Measurements from ENCODE around the gene MLLT10. TPM values are rescaled to one million over a fixed set of nuclear protein-coding genes. Genes with fewer than 3 reads are reported as not detected.

Gene MLLT10
- total and polyA plus RNA-seq, 2 donors (not counting 3 experiments of a cell fraction or from before 2014, with no cell fraction given): 35.4 to 54.0 TPM

GRCh38 chr10:21769041-21769440 lies 235.0 kb downstream of the MLLT10 start:
- H3K27me3 ChIP-seq (ENCODE audit: control insufficient read depth in 2 of 2, insufficient read depth in 2 of 2, low read length in 2 of 2): no peaks in the 10 kb centered on the region
- BruUV-seq (replicated peaks): no TSS peak
- H3K36me3 ChIP-seq (ENCODE audit: control insufficient read depth in 2 of 2, extremely low read depth in 1 of 2, insufficient read depth in 2 of 2, low read length in 2 of 2): no peaks in the 10 kb centered on the region
- dilution Hi-C loops (cut with MboI; ENCODE audit: extremely low pct_ligation_motif_present, low sequenced_read_pairs) (no loop called here), intact Hi-C loops (cut with micrococcal nuclease) (loop anchor here (10.0 kb wide), 1 partner anchor 186 kb away; no protein-coding TSS in a partner anchor)
- ChIA-PET POLR2A (no interaction called here), CTCF (no interaction called here)
- H4K20me1 ChIP-seq (replicated peaks; ENCODE audit: control insufficient read depth, extremely low read depth, insufficient read depth, low read length): no peaks in the 10 kb centered on the region
- H3K4me1 ChIP-seq (ENCODE audit: control insufficient read depth, extremely low read depth, insufficient read depth, low read length): no peaks in the 10 kb centered on the region
- H3K9ac ChIP-seq (replicated peaks; ENCODE audit: extremely low read depth, insufficient read depth, low read length): no peak overlapping the region
- H3K4me2 ChIP-seq (ENCODE audit: insufficient read depth, low read length): no peak overlapping the region
- FAIRE-seq (no peak), DNase-seq (ENCODE audit: low read depth, low spot score) (no peak)
- no peak overlapping the region for H3K27ac ChIP-seq (ENCODE audit: insufficient read depth, low read depth, low read length)
- no peak for TF ChIP-seq POLR2A (IDR thresholded peaks at IDR 0.05; ENCODE audit: low read depth, low read length)
- no peak for TF ChIP-seq POLR2AphosphoS5 (IDR thresholded peaks at IDR 0.05; ENCODE audit: insufficient read depth, low read depth, low read length)
- TF ChIP-seq EZH2 (IDR thresholded peaks at IDR 0.05; ENCODE audit: borderline replicate concordance, low read depth, low read length, severe bottlenecking): no peak
- no peak for TF ChIP-seq FOS (IDR thresholded peaks at IDR 0.05; ENCODE audit: borderline replicate concordance, insufficient read depth, low read length)
- no peaks in the 10 kb centered on the region for H3K9me1 ChIP-seq (replicated peaks; ENCODE audit: control insufficient read depth, extremely low read depth, insufficient read depth, low read length)
- no peaks in the 10 kb centered on the region for H3K79me2 ChIP-seq (ENCODE audit: control insufficient read depth, insufficient read depth, low read length)
- no peak overlapping the region for H3K4me3 ChIP-seq (replicated peaks in 1 of 3; ENCODE audit: insufficient read depth in 1 of 3, low read depth in 1 of 3, low read length in 3 of 3)
- no peak overlapping the region for H2AFZ ChIP-seq (ENCODE audit: low read depth, low read length)
- no peaks in the 10 kb centered on the region for H3K9me3 ChIP-seq (replicated peaks; ENCODE audit: control insufficient read depth, insufficient read depth, low read length)

GRCh38 chr10:21771219-21771618 lies 237.2 kb downstream of the MLLT10 start:
- H3K9me1 ChIP-seq (replicated peaks; ENCODE audit: control insufficient read depth, extremely low read depth, insufficient read depth, low read length): no peaks in the 10 kb centered on the region
- no peaks in the 10 kb centered on the region for H3K9me3 ChIP-seq (replicated peaks; ENCODE audit: control insufficient read depth, insufficient read depth, low read length)
- intact Hi-C loops (cut with micrococcal nuclease) (no loop called here), dilution Hi-C loops (cut with MboI; ENCODE audit: extremely low pct_ligation_motif_present, low sequenced_read_pairs) (no loop called here)
- H3K79me2 ChIP-seq (ENCODE audit: control insufficient read depth, insufficient read depth, low read length): no peaks in the 10 kb centered on the region
- DNase-seq (ENCODE audit: low read depth, low spot score): no peak
- H3K4me3 ChIP-seq (replicated peaks in 1 of 3; ENCODE audit: insufficient read depth in 1 of 3, low read depth in 1 of 3, low read length in 3 of 3): no peak overlapping the region
- no peaks in the 10 kb centered on the region for H4K20me1 ChIP-seq (replicated peaks; ENCODE audit: control insufficient read depth, extremely low read depth, insufficient read depth, low read length)
- H3K36me3 ChIP-seq (ENCODE audit: control insufficient read depth in 2 of 2, extremely low read depth in 1 of 2, insufficient read depth in 2 of 2, low read length in 2 of 2): no peaks in the 10 kb centered on the region
- FAIRE-seq: no peak
- H3K27me3 ChIP-seq (ENCODE audit: control insufficient read depth in 2 of 2, insufficient read depth in 2 of 2, low read length in 2 of 2): no peaks in the 10 kb centered on the region
- no peak overlapping the region for H3K9ac ChIP-seq (replicated peaks; ENCODE audit: extremely low read depth, insufficient read depth, low read length)
- POLR2A ChIA-PET: no interaction called here
- no peaks in the 10 kb centered on the region for H3K4me1 ChIP-seq (ENCODE audit: control insufficient read depth, extremely low read depth, insufficient read depth, low read length)
- no peak overlapping the region for H3K27ac ChIP-seq (ENCODE audit: insufficient read depth, low read depth, low read length)
- CTCF ChIA-PET: interaction anchor here (0.7 kb wide), 1 partner anchor 1397 kb away, joined by 3 read pairs; no protein-coding TSS in a partner anchor
- no peak overlapping the region for H3K4me2 ChIP-seq (ENCODE audit: insufficient read depth, low read length)
- BruUV-seq (replicated peaks): no TSS peak
- H2AFZ ChIP-seq (ENCODE audit: low read depth, low read length): no peak overlapping the region
- TF ChIP-seq CTCF (IDR thresholded peaks at IDR 0.05; ENCODE audit: extremely low read depth in 1 of 2, insufficient read depth in 1 of 2, low read depth in 1 of 2, low read length in 2 of 2) (no peak), EZH2 (IDR thresholded peaks at IDR 0.05; ENCODE audit: borderline replicate concordance, low read depth, low read length, severe bottlenecking) (no peak), MAX (IDR thresholded peaks at IDR 0.05; ENCODE audit: insufficient read depth, insufficient read length) (no peak), JUN (IDR thresholded peaks at IDR 0.05; ENCODE audit: borderline replicate concordance, insufficient read depth, insufficient read length, low read depth) (no peak), MYC (IDR thresholded peaks at IDR 0.05; ENCODE audit: low read depth, low read length) (no peak), POLR2A (IDR thresholded peaks at IDR 0.05; ENCODE audit: low read depth, low read length) (no peak), FOS (IDR thresholded peaks at IDR 0.05; ENCODE audit: borderline replicate concordance, insufficient read depth, low read length) (no peak), GATA2 (IDR thresholded peaks at IDR 0.05; ENCODE audit: insufficient read depth, insufficient read length, low read depth, low read length) (no peak), POLR2AphosphoS5 (IDR thresholded peaks at IDR 0.05; ENCODE audit: insufficient read depth, low read depth, low read length) (no peak)

Measured in endothelial cell of umbilical vein (primary cell).